Erythroblast (primary cell): ENCODE measurements around the gene ADAMTS4.

ENCODE experiments used
- DNase-seq, 2 experiments: peaks; one replicate each; lab custom pipeline; 2025; lab: John Stamatoyannopoulos, UW
- GATA1 ChIP-seq: IDR thresholded peaks from 2 replicates; pipeline ENCODE4 v1.6.1; 2011; ENCODE audit warnings: low read depth, mild to moderate bottlenecking, control low read depth, low read length, moderate library complexity
- POLR2A ChIP-seq: IDR thresholded peaks from 2 replicates; pipeline ENCODE4 v1.6.1; 2011; ENCODE audit warnings: mild to moderate bottlenecking, low read length

Gene ADAMTS4

GRCh38 chr1:161163793-161164192, 35.1 kb downstream of the ADAMTS4 start:
- no peak for DNase-seq
- no peak for TF ChIP-seq GATA1
- no peak for TF ChIP-seq POLR2A

GRCh38 chr1:161162806-161163205, 36.0 kb downstream of the ADAMTS4 start:
- DNase-seq, result no peak
- TF ChIP-seq POLR2A (no peak), GATA1 (no peak)

- no peak for DNase-seq
These were observed 36.8 kb downstream of the ADAMTS4 start for GRCh38 chr1:161162052-161162451.

GRCh38 chr1:161161652-161162051, 37.2 kb downstream of the ADAMTS4 start:
- no peak for DNase-seq
- TF ChIP-seq POLR2A (no peak), GATA1 (no peak)

More at GRCh38 chr1:161162052-161162451, 36.8 kb downstream of the ADAMTS4 start:
- no peak for TF ChIP-seq POLR2A
- TF ChIP-seq GATA1, result no peak

DNA sequence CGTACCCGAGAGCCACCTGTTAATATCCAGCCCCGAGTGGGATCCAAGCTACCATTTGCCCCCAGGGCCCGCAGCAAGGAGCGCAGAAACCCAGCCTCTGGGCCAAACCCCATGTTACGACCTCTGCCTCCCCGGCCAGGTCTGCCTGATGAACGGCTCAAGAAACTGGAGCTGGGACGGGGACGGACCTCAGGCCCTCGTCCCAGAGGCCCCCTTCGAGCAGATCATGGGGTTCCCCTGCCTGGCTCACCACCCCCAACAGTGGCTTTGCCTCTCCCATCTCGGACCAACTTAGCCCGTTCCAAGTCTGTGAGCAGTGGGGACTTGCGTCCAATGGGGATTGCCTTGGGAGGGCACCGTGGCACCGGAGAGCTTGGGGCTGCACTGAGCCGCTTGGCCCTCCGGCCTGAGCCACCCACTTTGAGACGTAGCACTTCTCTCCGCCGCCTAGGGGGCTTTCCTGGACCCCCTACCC, 38.1 kb downstream of the ADAMTS4 start:
- no peak for DNase-seq
- TF ChIP-seq GATA1 (no peak), POLR2A (no peak)

DNA sequence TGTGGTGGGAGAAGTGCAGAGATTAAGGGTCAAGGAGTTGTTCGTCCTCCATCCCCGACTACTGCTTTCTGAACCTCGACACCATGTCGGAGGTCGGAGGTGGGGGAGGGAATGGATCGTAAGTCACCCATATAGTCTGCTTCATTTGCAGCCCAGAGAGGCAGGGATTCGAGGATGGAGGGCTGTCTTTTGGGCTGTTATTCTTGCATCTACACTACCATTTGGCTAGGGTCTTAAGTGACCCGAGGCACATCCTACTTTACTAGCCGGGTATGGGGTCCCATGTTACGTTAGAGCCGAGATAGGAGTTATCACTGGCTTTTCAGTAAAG, 39.0 kb downstream of the ADAMTS4 start:
- TF ChIP-seq POLR2A (no peak), GATA1 (no peak)
- DNase-seq, result no peak

DNA sequence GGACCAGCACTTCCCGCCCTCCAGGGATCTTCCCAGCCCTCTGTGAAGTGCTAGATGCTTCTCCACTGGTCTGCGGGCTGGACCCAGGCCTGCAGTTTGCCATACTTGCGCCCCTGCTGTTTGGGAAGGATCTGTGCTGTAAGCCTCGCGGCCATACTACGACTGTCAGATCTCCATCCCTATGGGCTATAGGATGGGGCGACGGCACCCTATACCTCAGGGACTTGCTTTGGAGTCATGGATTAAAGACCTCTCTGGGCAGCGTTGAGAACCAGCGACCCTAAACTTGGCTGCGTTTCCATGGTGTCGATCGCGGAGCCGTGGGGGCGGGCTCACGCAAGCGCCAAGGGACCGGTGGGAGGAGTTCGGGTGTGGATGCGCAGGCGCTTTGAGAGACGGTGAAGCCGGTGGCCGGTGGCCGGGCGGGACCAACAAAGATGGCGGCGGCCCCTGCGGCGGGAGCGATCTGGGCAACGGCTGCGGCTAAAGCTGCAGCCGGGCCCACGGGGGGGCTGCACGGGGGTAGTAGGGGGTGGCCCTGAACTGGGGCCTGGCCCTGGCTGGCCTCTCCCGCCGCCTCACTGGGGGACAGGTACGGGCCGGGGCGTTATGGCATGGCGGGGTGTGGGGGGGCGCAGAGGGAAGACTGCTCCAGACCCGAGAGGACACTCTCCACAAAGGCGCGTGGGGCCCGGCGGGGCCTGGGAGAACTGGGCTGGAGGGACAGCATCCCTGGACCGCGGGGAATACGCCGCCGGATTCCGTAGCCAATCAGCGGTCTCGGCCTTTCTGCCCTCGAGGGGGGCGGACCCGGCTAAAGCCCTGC, 39.6 kb downstream of the ADAMTS4 start, which contains the start of gene USP21:
Gene USP21 (plus strand): TSS at position 414 of the 826 bp plus-strand sequence. CDS start 1,141 bp downstream, outside the sequence.
- peak; percentile 91 to 94 for DNase-seq
- TF ChIP-seq GATA1 (no peak), POLR2A (peak; percentile 85)

- TF ChIP-seq GATA1 (no peak), POLR2A (no peak)
- DNase-seq, result peak; percentile 57 to 59
These were observed 40.4 kb downstream of the ADAMTS4 start for GRCh38 chr1:161158316-161159010.

DNA sequence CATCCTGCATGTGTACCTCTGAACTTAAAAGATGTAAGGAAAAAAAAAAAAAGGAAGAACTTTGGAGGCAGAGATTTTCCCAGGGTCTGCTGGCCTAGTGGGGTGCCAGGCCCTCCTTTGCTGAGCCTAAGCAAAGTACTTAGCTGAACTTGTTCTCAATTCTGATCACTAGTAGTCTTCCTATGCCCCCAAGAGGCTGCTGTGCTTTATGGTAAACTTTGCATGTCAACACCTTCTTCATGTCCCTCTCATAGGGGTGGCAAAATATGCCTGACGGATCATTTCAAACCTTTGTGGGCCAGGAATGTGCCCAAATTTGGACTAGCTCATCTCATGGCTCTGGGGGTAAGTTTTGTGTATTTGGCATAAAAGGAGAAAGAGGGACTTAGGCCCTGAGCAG, 41.0 kb downstream of the ADAMTS4 start:
- TF ChIP-seq GATA1 (no peak), POLR2A (no peak)
- no peak for DNase-seq

- DNase-seq, result peak; percentile 94
- TF ChIP-seq POLR2A (peak; percentile 91), GATA1 (no peak)
These were observed 45.0 kb downstream of the ADAMTS4 start, which contains the start of gene UFC1 for GRCh38 chr1:161153682-161154337. Gene UFC1, plus strand, starts transcription at chr1:161153978. Its CDS starts 20 bp downstream, at chr1:161153998.

- TF ChIP-seq GATA1, result no peak
- no peak for TF ChIP-seq POLR2A
- no peak for DNase-seq
These were observed 45.7 kb downstream of the ADAMTS4 start for GRCh38 chr1:161153176-161153575.

GRCh38 chr1:161145832-161146231, 53.0 kb downstream of the ADAMTS4 start:
- DNase-seq, result no peak
- TF ChIP-seq POLR2A (no peak), GATA1 (no peak)

DNA sequence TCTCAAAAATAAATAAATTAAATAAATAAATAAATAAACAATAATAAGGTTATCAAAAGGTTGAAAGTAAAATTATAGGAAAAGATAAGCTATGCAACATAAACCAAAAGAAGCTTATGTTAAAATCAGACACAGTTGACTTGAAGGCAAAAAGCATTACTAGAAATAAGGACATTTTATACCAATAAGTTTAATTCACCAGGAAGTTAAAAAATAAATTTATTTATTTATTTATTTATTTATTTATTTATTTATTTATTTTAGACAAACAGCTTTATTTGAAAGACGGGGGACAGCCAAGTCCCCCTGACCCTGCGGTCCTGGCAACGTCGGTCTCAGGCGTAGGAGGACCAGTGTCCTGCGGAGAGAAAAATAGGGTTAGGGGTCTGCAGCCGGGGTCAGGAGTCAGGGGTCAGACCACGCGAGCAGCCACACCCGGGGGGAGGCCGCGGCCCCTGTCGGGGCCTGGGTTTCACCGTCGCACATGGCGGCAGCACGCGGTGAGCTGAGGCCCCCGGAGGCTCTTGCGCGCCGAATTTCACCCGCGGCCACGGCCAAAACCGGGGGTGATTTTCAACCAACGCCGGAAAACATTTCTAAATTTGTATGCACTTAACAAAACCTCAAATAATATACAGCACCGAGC, 58.0 kb downstream of the ADAMTS4 start:
- DNase-seq, result no peak
- TF ChIP-seq POLR2A (no peak), GATA1 (no peak)
